Sigmoid colon (tissue), 4 donors: Measurements from ENCODE around the gene PPM1G.

Source experiments
- POLR2A ChIP-seq, 2 donors: fragments of 450-650 bp; IDR thresholded peaks; one replicate each; pipeline ENCODE4 v1.6.1; 2016; ENCODE audit warnings: antibody characterized with exemption in 2 of 2, mild to moderate bottlenecking in 2 of 2, moderate library complexity in 2 of 2
- POLR2AphosphoS5 ChIP-seq, 4 donors: sonication (generic); formaldehyde crosslinking; IDR thresholded peaks; one replicate each; pipeline ENCODE4 v1.6.1; 2017; ENCODE audit warnings: antibody characterized with exemption in 4 of 4
- TF ChIP-seq, protein P1 (sequence below), 4 experiments: fragments of 450-650 bp in 3 of 4; fragments of 200-600 bp in 1 of 4; IDR thresholded peaks; one replicate each; pipeline ENCODE4 v1.5.1; 2016 to 2019; ENCODE audit warnings: antibody characterized with exemption in 4 of 4, mild to moderate bottlenecking in 3 of 4, moderate library complexity in 2 of 4

- TF ChIP-seq, protein P1, sequence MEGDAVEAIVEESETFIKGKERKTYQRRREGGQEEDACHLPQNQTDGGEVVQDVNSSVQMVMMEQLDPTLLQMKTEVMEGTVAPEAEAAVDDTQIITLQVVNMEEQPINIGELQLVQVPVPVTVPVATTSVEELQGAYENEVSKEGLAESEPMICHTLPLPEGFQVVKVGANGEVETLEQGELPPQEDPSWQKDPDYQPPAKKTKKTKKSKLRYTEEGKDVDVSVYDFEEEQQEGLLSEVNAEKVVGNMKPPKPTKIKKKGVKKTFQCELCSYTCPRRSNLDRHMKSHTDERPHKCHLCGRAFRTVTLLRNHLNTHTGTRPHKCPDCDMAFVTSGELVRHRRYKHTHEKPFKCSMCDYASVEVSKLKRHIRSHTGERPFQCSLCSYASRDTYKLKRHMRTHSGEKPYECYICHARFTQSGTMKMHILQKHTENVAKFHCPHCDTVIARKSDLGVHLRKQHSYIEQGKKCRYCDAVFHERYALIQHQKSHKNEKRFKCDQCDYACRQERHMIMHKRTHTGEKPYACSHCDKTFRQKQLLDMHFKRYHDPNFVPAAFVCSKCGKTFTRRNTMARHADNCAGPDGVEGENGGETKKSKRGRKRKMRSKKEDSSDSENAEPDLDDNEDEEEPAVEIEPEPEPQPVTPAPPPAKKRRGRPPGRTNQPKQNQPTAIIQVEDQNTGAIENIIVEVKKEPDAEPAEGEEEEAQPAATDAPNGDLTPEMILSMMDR (IDR thresholded peaks at IDR 0.05) = no peak
- TF ChIP-seq POLR2AphosphoS5 (IDR thresholded peaks at IDR 0.05) = peak in 1 of 4 donors; percentile 3
- TF ChIP-seq POLR2A (IDR thresholded peaks at IDR 0.05) = no peak
Measured at GRCh38 chr2:27428978-27429541, 19.7 kb upstream of the PPM1G start.
